Natural killer cell (primary cell): ENCODE results near the gene DOK1. TPM values are rescaled to one million over a fixed set of nuclear protein-coding genes. Genes with fewer than 3 reads are reported as not detected.
A peak's percentile ranks its signal among the peaks of the same experiment; 100 is the strongest.

Experiments used
- ATAC-seq, 3 donors: fragments of 150-1000 bp in 2 of 3; fragments of 200-7000 bp in 1 of 3; cut with Tn5 transposase; 1 replicate in 1 of 3; 2 replicates in 2 of 3; pipeline ENCODE4 v1.10.0; 2021; ENCODE audit warnings: mild to moderate bottlenecking in 2 of 3, moderate library complexity in 2 of 3
- DNase-seq, 2 donors: peaks; one replicate each; pipeline versions ENCODE4 v3.0.0 to v3.0.0-alpha.2; 2013 to 2021; ENCODE audit warnings: mixed read lengths in 1 of 2
- H3K27ac ChIP-seq: one replicate; pipeline ENCODE4 v1.5.1; 2013; ENCODE audit warnings: mild to moderate bottlenecking, low read length
- H3K27me3 ChIP-seq: one replicate; pipeline ENCODE4 v1.6.1; 2013; ENCODE audit warnings: low read length; ENCODE audit not compliant: control insufficient read depth, insufficient read depth
- H3K36me3 ChIP-seq: one replicate; pipeline ENCODE4 v1.6.1; 2013; ENCODE audit warnings: low read length; ENCODE audit not compliant: control insufficient read depth, insufficient read depth
- H3K4me1 ChIP-seq: one replicate; pipeline ENCODE4 v1.6.1; 2013; ENCODE audit warnings: low read length; ENCODE audit not compliant: control insufficient read depth, insufficient read depth
- H3K4me3 ChIP-seq: one replicate; pipeline ENCODE4 v1.5.1; 2013; ENCODE audit warnings: low read length
- H3K9me3 ChIP-seq: one replicate; pipeline ENCODE4 v1.6.1; 2013; ENCODE audit warnings: low read length; ENCODE audit not compliant: control insufficient read depth, insufficient read depth
- H3K27ac Mint-ChIP-seq, 2 donors: one replicate each; pipeline ENCODE4 v1.8.0; 2022; ENCODE audit warnings: mild to moderate bottlenecking in 2 of 2, mixed read lengths in 2 of 2, moderate library complexity in 1 of 2
- H3K27me3 Mint-ChIP-seq, 2 donors: one replicate each; pipeline ENCODE4 v1.8.0; 2022; ENCODE audit warnings: low read depth in 2 of 2, mixed read lengths in 2 of 2
- H3K36me3 Mint-ChIP-seq: one replicate; pipeline ENCODE4 v1.8.0; 2022; ENCODE audit warnings: mixed read lengths
- H3K4me1 Mint-ChIP-seq, 2 donors: one replicate each; pipeline ENCODE4 v1.8.0; 2022; ENCODE audit warnings: mixed read lengths in 2 of 2
- H3K4me3 Mint-ChIP-seq: one replicate; pipeline ENCODE4 v1.8.0; 2022; ENCODE audit warnings: mild to moderate bottlenecking, moderate library complexity, mixed read lengths
- H3K9me3 Mint-ChIP-seq, 2 donors: one replicate each; pipeline ENCODE4 v1.8.0; 2022; ENCODE audit warnings: mixed read lengths in 2 of 2
- CTCF ChIP-seq: fragments of 200-600 bp; IDR thresholded peaks from one replicate; pipeline ENCODE4 v1.8.0; 2022; ENCODE audit warnings: antibody characterized with exemption
- WGBS: methylation state at CpG from one replicate; pipeline ENCODE4 v1.1.7; 2013; ENCODE audit warnings: missing lambda C conversion rate; ENCODE audit not compliant: insufficient coverage; 5-methylcytosine and 5-hydroxymethylcytosine counted together
- intact Hi-C: fragments of 100-400 bp; cut with micrococcal nuclease; formaldehyde crosslinking; loops from one replicate; pipeline ENCODE4 v1.14.2; 2022
- total RNA-seq, 4 donors: library from RNA; stranded (reverse); fragments of 120-200 nt in 1 of 4; gene quantifications; one replicate each; pipeline versions ENCODE4 v1.2.3 to v1.2.4, GENCODE V29; 2013 to 2022

DOK1 gene
- total RNA-seq, 3 donors from 2014 or later (not counting 1 experiment from before 2014, with no cell fraction given) = 17.4 to 24.9 (median 23.9) TPM

DNA sequence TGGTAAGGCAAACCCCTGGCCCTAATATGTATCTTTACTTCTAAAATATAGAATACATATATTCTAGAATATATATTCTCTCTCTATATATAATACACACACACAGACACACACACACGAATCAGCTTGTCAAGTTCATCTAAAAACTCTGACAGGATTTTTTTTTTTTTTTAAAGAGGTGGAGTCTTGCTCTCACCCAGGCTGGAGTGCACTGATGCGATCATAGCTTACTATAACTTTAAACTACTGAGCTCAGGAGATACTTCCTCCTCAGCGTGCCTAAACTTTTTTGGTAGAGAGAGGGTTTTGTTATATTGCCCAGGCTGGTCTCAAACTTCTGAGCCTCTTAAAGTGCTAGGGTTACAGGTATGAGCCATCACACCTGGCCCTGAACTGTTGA is 45.2 kb downstream of the DOK1 start:
- H3K4me3 ChIP-seq = no peak overlapping the region
- Mint-ChIP-seq H3K4me3 (no peak overlapping the region), H3K27ac (no peak overlapping the region), H3K27me3 (peaks cover 38 to 49% of the 10 kb centered on the region in 2 donors), H3K36me3 (no peaks in the 10 kb centered on the region), H3K4me1 (peaks cover 5% of the 10 kb centered on the region in 2 donors), H3K9me3 (no peaks in the 10 kb centered on the region)
- H3K9me3 ChIP-seq = no peaks in the 10 kb centered on the region
- no peak overlapping the region for H3K27ac ChIP-seq
- no peaks in the 10 kb centered on the region for H3K4me1 ChIP-seq
- H3K27me3 ChIP-seq = peaks cover 5% of the 10 kb centered on the region
- no CpG with 5 or more reads among the region's 3 CpGs for WGBS
- no peaks in the 10 kb centered on the region for H3K36me3 ChIP-seq
- intact Hi-C loops = no loop called here
- ATAC-seq (no peak), DNase-seq (no peak)
- no peak for TF ChIP-seq CTCF

DNA sequence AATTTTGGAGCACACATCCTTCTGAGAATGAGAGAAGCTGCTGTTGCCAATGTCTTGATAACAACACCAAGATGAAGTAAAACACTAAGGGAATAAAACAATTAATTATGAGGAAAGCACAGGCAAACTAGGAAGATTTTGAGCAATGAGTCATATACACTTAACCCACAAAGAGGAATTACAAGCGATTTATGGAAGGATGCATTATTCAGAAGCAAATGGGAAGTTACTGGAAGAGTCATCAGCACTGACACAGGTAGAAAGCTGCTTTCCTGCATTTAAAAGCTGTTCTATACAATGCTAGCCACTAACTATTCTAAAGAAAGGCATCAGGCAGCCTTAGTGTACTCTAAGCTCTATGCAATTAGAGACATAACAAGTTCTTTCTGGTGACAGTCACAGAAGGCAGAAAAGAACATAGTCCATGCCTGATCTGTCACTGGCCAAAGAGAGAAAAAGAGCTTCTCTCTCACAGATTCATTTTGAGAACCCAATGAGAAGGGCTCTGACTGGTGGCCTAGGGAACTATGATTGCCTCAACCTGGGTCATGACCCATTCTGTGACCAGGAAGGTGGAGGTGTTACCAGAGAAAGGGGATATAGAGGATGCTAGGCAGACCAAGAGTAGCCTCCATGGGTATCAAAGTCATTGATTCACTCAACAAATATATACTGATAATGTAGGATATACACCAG is 48.2 kb downstream of the DOK1 start:
- no peak for TF ChIP-seq CTCF
- Mint-ChIP-seq H3K4me3 (no peak overlapping the region), H3K4me1 (peaks cover 5% of the 10 kb centered on the region in 2 donors), H3K9me3 (no peaks in the 10 kb centered on the region), H3K27ac (no peak overlapping the region), H3K27me3 (peaks cover 28 to 38% of the 10 kb centered on the region in 2 donors), H3K36me3 (no peaks in the 10 kb centered on the region)
- intact Hi-C loops = no loop called here
- ATAC-seq (peak in 1 of 3 donors; percentile 24), DNase-seq (no peak)
- WGBS = 40% methylated on average over 1 of the region's 1 CpG
- no peak overlapping the region for H3K27ac ChIP-seq
- H3K9me3 ChIP-seq = no peaks in the 10 kb centered on the region
- peaks cover 3% of the 10 kb centered on the region for H3K27me3 ChIP-seq
- no peak overlapping the region for H3K4me3 ChIP-seq
- H3K36me3 ChIP-seq = no peaks in the 10 kb centered on the region
- H3K4me1 ChIP-seq = no peaks in the 10 kb centered on the region

- WGBS = 79% methylated on average over 7 of the region's 7 CpGs
- Mint-ChIP-seq H3K4me3 (no peak overlapping the region), H3K27me3 (peaks cover 33 to 43% of the 10 kb centered on the region in 2 donors), H3K4me1 (peaks cover 5% of the 10 kb centered on the region in 2 donors), H3K27ac (no peak overlapping the region), H3K36me3 (no peaks in the 10 kb centered on the region), H3K9me3 (no peaks in the 10 kb centered on the region)
- DNase-seq (no peak), ATAC-seq (no peak)
- Histone ChIP-seq H3K9me3 (no peaks in the 10 kb centered on the region), H3K36me3 (no peaks in the 10 kb centered on the region), H3K4me1 (no peaks in the 10 kb centered on the region), H3K27me3 (peaks cover 3% of the 10 kb centered on the region), H3K27ac (no peak overlapping the region), H3K4me3 (no peak overlapping the region)
- no peak for TF ChIP-seq CTCF
- intact Hi-C loops = no loop called here
Measured at GRCh38 chr2:74603282-74604000, 48.9 kb downstream of the DOK1 start.
